K562 treated with DMSO at 1 percent for 12 hours (cell line): ENCODE results near the gene CRX. TPM values are rescaled to one million over a fixed set of nuclear protein-coding genes. Genes with fewer than 3 reads are reported as not detected.

Experiments used
- total RNA-seq: library from RNA; unstranded; fragments of 300-600 nt; gene quantifications from 2 replicates; pipeline ENCODE4 v1.2.3, GENCODE V29; 2022; ENCODE audit not compliant: insufficient read depth

The CRX gene
- total RNA-seq = not detected in 2 replicates

GRCh38 chr19:47821460-47822020, at the start of gene CRX:
Gene CRX (plus strand): TSS chr19:47821937. CDS start chr19:47834444, 12,507 bp downstream.

GRCh38 chr19:47778049-47778953, 43.4 kb upstream of the CRX start, which contains the start of gene SELENOW:
Gene SELENOW (plus strand): TSS chr19:47778703. CDS start chr19:47778786, 83 bp downstream.

GRCh38 chr19:47804451-47804850, 17.3 kb upstream of the CRX start, which contains the start of gene TPRX1:
Gene TPRX1 (minus strand): TSS chr19:47804551. CDS start chr19:47804539, 12 bp downstream.

GRCh38 chr19:47858646-47859285, 37.0 kb downstream of the CRX start, which contains the start of gene TPRX2:
Gene TPRX2 (plus strand): TSS chr19:47859235. CDS start chr19:47859247, 12 bp downstream.

GRCh38 chr19:47886010-47886559, 64.3 kb downstream of the CRX start, which contains the start of gene SULT2A1:
Gene SULT2A1 (minus strand): TSS chr19:47886315. CDS start chr19:47886257, 58 bp downstream.

Other genes starting within 250 kb of the CRX start
- gene ZNF541, start 248.8 kb upstream of the CRX start, total RNA-seq = 0.31 TPM in 1 of 2 replicates, not detected in the other
- 3.5 and 8.5 TPM in 2 replicates for gene BICRA, start 212.8 kb upstream of the CRX start, total RNA-seq
- 16.4 and 36.9 TPM in 2 replicates for gene EHD2, start 108.5 kb upstream of the CRX start, total RNA-seq
- gene NOP53, start 76.4 kb upstream of the CRX start, total RNA-seq = 1,091 and 1,101 TPM in 2 replicates
- gene SELENOW, start 43.2 kb upstream of the CRX start, total RNA-seq = 105 and 163 TPM in 2 replicates
- not detected in 2 replicates for gene TPRX1, start 17.4 kb upstream of the CRX start, total RNA-seq
- not detected in 2 replicates for gene TPRX2, start 37.3 kb downstream of the CRX start, total RNA-seq
- not detected in 2 replicates for gene SULT2A1, start 64.4 kb downstream of the CRX start, total RNA-seq
- not detected in 2 replicates for gene BSPH1, start 170.2 kb downstream of the CRX start, total RNA-seq
- 2.2 TPM in 1 of 2 replicates, not detected in the other for gene ELSPBP1, start 172.7 kb downstream of the CRX start, total RNA-seq
- not detected in 2 replicates for gene CABP5, start 222.1 kb downstream of the CRX start, total RNA-seq